DMS53 treated with DMSO at 0.1 percent for 48 hours (cell line): ENCODE results near the gene CD248.

Experiments used
- DNase-seq: peaks from one replicate; lab custom pipeline; 2025; ENCODE audit not compliant: unreplicated experiment; lab: John Stamatoyannopoulos, UW

CD248 gene

GRCh38 chr11:66340596-66341501, 24.0 kb upstream of the CD248 start:
- DNase-seq = no peak

GRCh38 chr11:66339686-66340483, 23.0 kb upstream of the CD248 start:
- DNase-seq = no peak

- DNase-seq = no peak
Measured at GRCh38 chr11:66339162-66339675, 22.4 kb upstream of the CD248 start.

- DNase-seq = no peak
Measured at GRCh38 chr11:66338276-66339161, 21.7 kb upstream of the CD248 start.

- no peak for DNase-seq
Measured at GRCh38 chr11:66337103-66337899, 20.5 kb upstream of the CD248 start.

- peak; percentile 45 for DNase-seq
Measured at GRCh38 chr11:66336234-66337102, 19.6 kb upstream of the CD248 start, which contains the start of gene RIN1. RIN1 (minus strand) TSS chr11:66336434; CDS start chr11:66336402, 32 bp downstream.

GRCh38 chr11:66335531-66336233, 18.8 kb upstream of the CD248 start:
- no peak for DNase-seq

- DNase-seq = no peak
Measured at GRCh38 chr11:66334605-66335442, 18.0 kb upstream of the CD248 start.

- no peak for DNase-seq
Measured at GRCh38 chr11:66333896-66334604, 17.2 kb upstream of the CD248 start.

GRCh38 chr11:66333220-66333877, 16.5 kb upstream of the CD248 start:
- no peak for DNase-seq

GRCh38 chr11:66332371-66333219, 15.8 kb upstream of the CD248 start:
- DNase-seq = no peak

- DNase-seq = no peak
Measured at GRCh38 chr11:66331542-66332370, 14.9 kb upstream of the CD248 start.

GRCh38 chr11:66330931-66331330, 14.1 kb upstream of the CD248 start:
- no peak for DNase-seq

- no peak for DNase-seq
Measured at GRCh38 chr11:66329165-66329673, 12.4 kb upstream of the CD248 start.
